Omental fat pad (tissue), 4 donors: Measurements from ENCODE around the gene LIFR. TPM values are rescaled to one million over a fixed set of nuclear protein-coding genes. Genes with fewer than 3 reads are reported as not detected.

ENCODE experiments used
- ATAC-seq: fragments of 150-250 bp; one replicate; pipeline ENCODE4 v1.9.1; 2016; ENCODE audit warnings: mild to moderate bottlenecking, moderate library complexity; ENCODE audit not compliant: low FRiP score
- DNase-seq: peaks from one replicate; pipeline ENCODE4 v3.0.0-alpha.2; 2019; ENCODE audit warnings: low spot score
- CTCF ChIP-seq, 3 donors: fragments of 450-650 bp; IDR thresholded peaks; one replicate each; pipeline ENCODE4 v1.5.1; 2016 to 2017; ENCODE audit warnings: antibody characterized with exemption in 3 of 3, mild to moderate bottlenecking in 3 of 3, moderate library complexity in 2 of 3
- total RNA-seq, 4 donors: library from RNA; depleted of rRNA; stranded (reverse); fragments of >200 nt; gene quantifications; one replicate each; pipeline ENCODE4 v1.1.0, GENCODE V29; 2016

LIFR gene
- total RNA-seq: 100 to 1,000 TPM in 3 of 4 donors, 10 to 100 TPM in 1; 95.9 to 388 (median 126) TPM

- peak; percentile 91 for ATAC-seq
- DNase-seq: peak; percentile 41
- no peak for TF ChIP-seq CTCF (IDR thresholded peaks at IDR 0.05)
These were observed at the start of gene LIFR for GRCh38 chr5:38556599-38557307. TSS of gene LIFR (minus strand) at chr5:38556646. CDS start at chr5:38530647, 25,999 bp downstream.

GRCh38 chr5:38605610-38606009 is 49.2 kb upstream of the LIFR start:
- ATAC-seq: no peak
- TF ChIP-seq CTCF (IDR thresholded peaks at IDR 0.05): no peak

GRCh38 chr5:38603691-38604090 is 47.2 kb upstream of the LIFR start:
- ATAC-seq: no peak
- no peak for DNase-seq
- TF ChIP-seq CTCF (IDR thresholded peaks at IDR 0.05): no peak

More at GRCh38 chr5:38605610-38606009, 49.2 kb upstream of the LIFR start:
- DNase-seq: no peak

- ATAC-seq (no peak), DNase-seq (no peak)
- no peak for TF ChIP-seq CTCF (IDR thresholded peaks at IDR 0.05)
These were observed 46.2 kb upstream of the LIFR start for GRCh38 chr5:38602641-38603040.

GRCh38 chr5:38601863-38602298 is 45.4 kb upstream of the LIFR start:
- no peak for DNase-seq
- no peak for TF ChIP-seq CTCF (IDR thresholded peaks at IDR 0.05)
- peak; percentile 80 for ATAC-seq

- DNase-seq (no peak), ATAC-seq (peak; percentile 26)
- no peak for TF ChIP-seq CTCF (IDR thresholded peaks at IDR 0.05)
These were observed 44.9 kb upstream of the LIFR start for GRCh38 chr5:38601133-38601862.
